ENCODE data around the gene ADCK1. TPM values are rescaled to one million over a fixed set of nuclear protein-coding genes. Genes with fewer than 3 reads are reported as not detected.

The ADCK1 gene
- total and polyA plus RNA-seq, 9 of the 15 experiments (the other 6 are each of a cell fraction or from before 2014, with no cell fraction given), result 2.8 to 8.9 (median 4.3) TPM

DNA sequence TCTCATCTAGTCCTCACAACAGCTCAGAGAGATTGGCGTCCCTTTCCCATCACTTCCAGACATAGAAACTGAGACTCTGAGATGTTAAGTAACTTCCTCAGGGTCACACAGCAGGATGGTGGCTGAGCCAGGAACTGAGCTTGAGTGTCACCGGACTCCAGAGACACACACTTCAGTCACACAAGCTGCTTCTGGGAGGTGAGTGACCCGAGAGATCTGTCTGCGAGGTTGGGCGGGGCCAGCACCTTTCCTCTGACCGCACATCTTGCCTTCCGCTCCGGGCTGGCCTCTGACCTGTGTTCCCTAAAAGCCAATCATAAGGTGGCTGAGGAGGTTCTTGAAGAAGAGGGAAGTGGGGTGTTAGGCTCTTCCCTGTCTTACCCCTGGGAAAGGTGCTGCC is 72.2 kb downstream of the ADCK1 start:
- peak; percentile 30 for TF ChIP-seq ZFP36 (IDR thresholded peaks at IDR 0.05; ENCODE audit: low read depth, low read length, partially characterized antibody)
- TF ChIP-seq PRDM10 (IDR thresholded peaks at IDR 0.05; ENCODE audit: partially characterized antibody), result no peak
- Histone ChIP-seq H3K9ac (ENCODE audit: insufficient read depth in 1 of 2, low read depth in 2 of 2, low read length in 2 of 2) (0 out of 4 replicates have a peak overlapping the region, but pooled peaks of 1 of the 2 experiments have one; percentile 7), H3K9me3 (replicated peaks; ENCODE audit: control insufficient read depth, insufficient read depth, low read depth, low read length) (no peaks in the 10 kb centered on the region), H3K27me3 (ENCODE audit: control insufficient read depth in 2 of 2, insufficient read depth in 2 of 2, low read length in 2 of 2) (no peaks in the 10 kb centered on the region), H2AFZ (ENCODE audit: low read depth, low read length) (no peak overlapping the region), H3K27ac (ENCODE audit: extremely low read depth, low read depth, low read length) (no peak overlapping the region), H3K79me2 (ENCODE audit: control insufficient read depth, insufficient read depth, low read length) (no peaks in the 10 kb centered on the region), H3K4me3 (no peak overlapping the region), H4K20me1 (replicated peaks; ENCODE audit: control insufficient read depth, insufficient read depth, low read length) (no peaks in the 10 kb centered on the region), H3K9me1 (ENCODE audit: control insufficient read depth, insufficient read depth, low read length) (no peaks in the 10 kb centered on the region), H3K4me1 (replicated peaks in 1 of 2; ENCODE audit: control insufficient read depth in 2 of 2, insufficient read depth in 2 of 2, low read length in 2 of 2) (peaks cover 3% of the 10 kb centered on the region in 2 experiments; a peak in 3 of 5 replicates), H3K36me3 (ENCODE audit: control insufficient read depth, insufficient read depth, low read length) (no peaks in the 10 kb centered on the region), H3K4me2 (ENCODE audit: insufficient read depth, low read length) (no peak overlapping the region)
- FAIRE-seq, result peak; percentile 29
- CTCF ChIA-PET (ENCODE audit: low intra/inter-chr PET ratio), result no interaction called here
- peak in 2 of 4 experiments; percentile 14 to 34 for DNase-seq (ENCODE audit: extremely low read depth in 1 of 4, low spot score in 3 of 4)
- intact Hi-C loops (cut with micrococcal nuclease) (no loop called here), in situ Hi-C loops (cut with MboI) (no loop called here)
- ATAC-seq, result peak; percentile 52
- POLR2A ChIA-PET, result interaction anchor here (1.0 kb wide), 1 partner anchor 18 kb away, joined by 3 read pairs; no protein-coding TSS in a partner anchor
- WGBS (ENCODE audit: insufficient coverage, low coverage, missing lambda C conversion rate), result 33% methylated on average over 2 of the region's 8 CpGs
- no TSS peak for BruUV-seq (replicated peaks)

Measured in K562 (cell line).